Endothelial cell of umbilical vein (primary cell): ENCODE data around the gene KCND1.

ENCODE experiments used
- EZH2 ChIP-seq: IDR thresholded peaks from 2 replicates; pipeline ENCODE4 v1.6.1; 2012; ENCODE audit warnings: borderline replicate concordance, low read depth, mild to moderate bottlenecking, moderate library complexity, low read length, inconsistent platforms; ENCODE audit not compliant: severe bottlenecking
- FOS ChIP-seq: IDR thresholded peaks from 2 replicates; pipeline ENCODE4 v1.6.1; 2011; ENCODE audit warnings: mild to moderate bottlenecking, low read length, moderate library complexity, borderline replicate concordance; ENCODE audit not compliant: insufficient read depth
- GATA2 ChIP-seq: IDR thresholded peaks from 2 replicates; pipeline ENCODE4 v1.7.0; 2011; ENCODE audit warnings: low read depth, mild to moderate bottlenecking, moderate library complexity, mixed read lengths, low read length; ENCODE audit not compliant: insufficient read length, insufficient read depth
- JUN ChIP-seq: IDR thresholded peaks from 2 replicates; pipeline ENCODE4 v1.6.1; 2011; ENCODE audit warnings: borderline replicate concordance, low read depth; ENCODE audit not compliant: insufficient read length, insufficient read depth
- MAX ChIP-seq: IDR thresholded peaks from 2 replicates; pipeline ENCODE4 v1.6.1; 2011; ENCODE audit not compliant: insufficient read depth, insufficient read length
- MYC ChIP-seq: IDR thresholded peaks from one replicate; pipeline ENCODE4 v1.6.1; 2011; ENCODE audit warnings: mild to moderate bottlenecking, low read depth, low read length
- POLR2A ChIP-seq: IDR thresholded peaks from 2 replicates; pipeline ENCODE4 v1.6.1; 2012; ENCODE audit warnings: low read depth, mild to moderate bottlenecking, control low read depth, low read length
- POLR2AphosphoS5 ChIP-seq: IDR thresholded peaks from 2 replicates; pipeline ENCODE4 v1.6.1; 2012; ENCODE audit warnings: low read depth, mild to moderate bottlenecking, control low read depth, low read length, moderate library complexity; ENCODE audit not compliant: insufficient read depth
- TF ChIP-seq, protein P1 (sequence below), 2 donors: IDR thresholded peaks; 1 replicate in 1 of 2; 2 replicates in 1 of 2; pipeline ENCODE4 v1.5.1; 2011; ENCODE audit warnings: low read length in 2 of 2, mild to moderate bottlenecking in 2 of 2, moderate library complexity in 2 of 2, control low read depth in 1 of 2, inconsistent platforms in 1 of 2, low read depth in 1 of 2; ENCODE audit not compliant: insufficient read depth in 1 of 2; ENCODE audit errors: extremely low read depth in 1 of 2

- TF ChIP-seq, protein P1, sequence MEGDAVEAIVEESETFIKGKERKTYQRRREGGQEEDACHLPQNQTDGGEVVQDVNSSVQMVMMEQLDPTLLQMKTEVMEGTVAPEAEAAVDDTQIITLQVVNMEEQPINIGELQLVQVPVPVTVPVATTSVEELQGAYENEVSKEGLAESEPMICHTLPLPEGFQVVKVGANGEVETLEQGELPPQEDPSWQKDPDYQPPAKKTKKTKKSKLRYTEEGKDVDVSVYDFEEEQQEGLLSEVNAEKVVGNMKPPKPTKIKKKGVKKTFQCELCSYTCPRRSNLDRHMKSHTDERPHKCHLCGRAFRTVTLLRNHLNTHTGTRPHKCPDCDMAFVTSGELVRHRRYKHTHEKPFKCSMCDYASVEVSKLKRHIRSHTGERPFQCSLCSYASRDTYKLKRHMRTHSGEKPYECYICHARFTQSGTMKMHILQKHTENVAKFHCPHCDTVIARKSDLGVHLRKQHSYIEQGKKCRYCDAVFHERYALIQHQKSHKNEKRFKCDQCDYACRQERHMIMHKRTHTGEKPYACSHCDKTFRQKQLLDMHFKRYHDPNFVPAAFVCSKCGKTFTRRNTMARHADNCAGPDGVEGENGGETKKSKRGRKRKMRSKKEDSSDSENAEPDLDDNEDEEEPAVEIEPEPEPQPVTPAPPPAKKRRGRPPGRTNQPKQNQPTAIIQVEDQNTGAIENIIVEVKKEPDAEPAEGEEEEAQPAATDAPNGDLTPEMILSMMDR (IDR thresholded peaks at IDR 0.05; ENCODE audit: extremely low read depth in 1 of 2, insufficient read depth in 1 of 2, low read depth in 1 of 2, low read length in 2 of 2): no peak
- TF ChIP-seq EZH2 (no peak), POLR2AphosphoS5 (no peak), POLR2A (no peak), MAX (no peak), FOS (no peak), JUN (no peak), GATA2 (no peak), MYC (no peak)
Observed at GRCh38 chrX:49019050-49019449, 47.4 kb upstream of the KCND1 start.
